Activated CD8-positive, alpha-beta memory T cell treated with anti-CD3 and anti-CD28 coated beads for 4 hours (primary cell): ENCODE data around the gene ANGPTL2.
"Not testable (repeated sequence)": the region's sequence is repeated elsewhere in the genome, so short reads cannot be mapped to it uniquely, and the experiment has no call there.

ENCODE experiments used
- DNase-seq, 2 donors: peaks; one replicate each; pipeline ENCODE4 v3.0.0-alpha.2; 2020; ENCODE audit warnings: low read depth in 2 of 2

ANGPTL2 gene

GRCh38 chr9:127154390-127155191 is 32.2 kb upstream of the ANGPTL2 start:
- no peak for DNase-seq

GRCh38 chr9:127154003-127154389 is 31.6 kb upstream of the ANGPTL2 start:
- no peak for DNase-seq

- no peak for DNase-seq
Measured at GRCh38 chr9:127153501-127153900, 31.1 kb upstream of the ANGPTL2 start.

GRCh38 chr9:127149463-127150390 is 27.3 kb upstream of the ANGPTL2 start:
- no peak for DNase-seq

GRCh38 chr9:127149010-127149409 is 26.6 kb upstream of the ANGPTL2 start:
- no peak for DNase-seq

GRCh38 chr9:127148014-127148413 is 25.6 kb upstream of the ANGPTL2 start:
- DNase-seq = no peak

GRCh38 chr9:127147251-127147650 is 24.8 kb upstream of the ANGPTL2 start:
- DNase-seq = no peak

GRCh38 chr9:127146841-127147240 is 24.4 kb upstream of the ANGPTL2 start:
- not testable (repeated sequence) for DNase-seq

- DNase-seq = no peak
Measured at GRCh38 chr9:127144670-127145445, 22.4 kb upstream of the ANGPTL2 start.

GRCh38 chr9:127143920-127144465 is 21.6 kb upstream of the ANGPTL2 start:
- DNase-seq = no peak

GRCh38 chr9:127142931-127143464 is 20.6 kb upstream of the ANGPTL2 start:
- DNase-seq = no peak

- DNase-seq = no peak
Measured at GRCh38 chr9:127142291-127142690, 19.9 kb upstream of the ANGPTL2 start.

- DNase-seq = no peak
Measured at GRCh38 chr9:127140842-127141675, 18.6 kb upstream of the ANGPTL2 start.

- DNase-seq = no peak
Measured at GRCh38 chr9:127140181-127140580, 17.7 kb upstream of the ANGPTL2 start.

- DNase-seq = no peak
Measured at GRCh38 chr9:127139775-127140174, 17.3 kb upstream of the ANGPTL2 start.

GRCh38 chr9:127139071-127139731 is 16.8 kb upstream of the ANGPTL2 start:
- DNase-seq = no peak

- no peak for DNase-seq
Measured at GRCh38 chr9:127138444-127138843, 16.0 kb upstream of the ANGPTL2 start.

GRCh38 chr9:127137640-127138360 is 15.4 kb upstream of the ANGPTL2 start:
- DNase-seq = no peak
